HG03196 (cell line): Measurements from ENCODE around the gene SELP.
"Not testable (repeated sequence)": the region's sequence is repeated elsewhere in the genome, so short reads cannot be mapped to it uniquely, and the experiment has no call there.

Experiments used
- ATAC-seq: cut with Tn5 transposase; IDR thresholded peaks from one replicate; pipeline ENCODE4 v1.9.1; 2021; ENCODE audit not compliant: unreplicated experiment

SELP gene

GRCh38 chr1:169630006-169630405, at the start of gene SELP:
Gene SELP, minus strand, starts transcription at chr1:169630124. Its CDS starts 50 bp downstream, at chr1:169630074.
- ATAC-seq, result no peak

- ATAC-seq, result no peak
Measured at GRCh38 chr1:169679692-169680091, 49.8 kb upstream of the SELP start.

- no peak for ATAC-seq
Measured at GRCh38 chr1:169676001-169676400, 46.1 kb upstream of the SELP start.

- no peak for ATAC-seq
Measured at GRCh38 chr1:169670836-169671235, 40.9 kb upstream of the SELP start.

- ATAC-seq, result not testable (repeated sequence)
Measured at GRCh38 chr1:169670244-169670643, 40.3 kb upstream of the SELP start.

- ATAC-seq, result not testable (repeated sequence)
Measured at GRCh38 chr1:169667699-169668596, 38.0 kb upstream of the SELP start.

- ATAC-seq, result not testable (repeated sequence)
Measured at GRCh38 chr1:169667227-169667639, 37.3 kb upstream of the SELP start.

- ATAC-seq, result not testable (repeated sequence)
Measured at GRCh38 chr1:169662680-169663079, 32.8 kb upstream of the SELP start.

GRCh38 chr1:169661066-169661465, 31.1 kb upstream of the SELP start:
- not testable (repeated sequence) for ATAC-seq

- not testable (repeated sequence) for ATAC-seq
Measured at GRCh38 chr1:169658777-169659176, 28.9 kb upstream of the SELP start.

- ATAC-seq, result no peak
Measured at GRCh38 chr1:169653873-169654272, 23.9 kb upstream of the SELP start.

GRCh38 chr1:169651035-169651434, 21.1 kb upstream of the SELP start:
- ATAC-seq, result no peak

GRCh38 chr1:169650551-169650950, 20.6 kb upstream of the SELP start:
- no peak for ATAC-seq

- ATAC-seq, result no peak
Measured at GRCh38 chr1:169648709-169649108, 18.8 kb upstream of the SELP start.

GRCh38 chr1:169648187-169648586, 18.3 kb upstream of the SELP start:
- ATAC-seq, result no peak

GRCh38 chr1:169647512-169647911, 17.6 kb upstream of the SELP start:
- ATAC-seq, result no peak

GRCh38 chr1:169644297-169644696, 14.4 kb upstream of the SELP start:
- ATAC-seq, result no peak

GRCh38 chr1:169634877-169635276, 5.0 kb upstream of the SELP start:
- no peak for ATAC-seq

GRCh38 chr1:169634145-169634544, 4.2 kb upstream of the SELP start:
- no peak for ATAC-seq

GRCh38 chr1:169631249-169631648, 1.3 kb upstream of the SELP start:
- no peak for ATAC-seq

- no peak for ATAC-seq
Measured at GRCh38 chr1:169624912-169625311, 5.0 kb downstream of the SELP start.

GRCh38 chr1:169624122-169624521, 5.8 kb downstream of the SELP start:
- no peak for ATAC-seq
